H1 (cell line): ENCODE results near the gene MKRN2OS. TPM values are rescaled to one million over a fixed set of nuclear protein-coding genes. Genes with fewer than 3 reads are reported as not detected.
A peak's percentile ranks its signal among the peaks of the same experiment; 100 is the strongest.

ENCODE experiments used
- CTCF ChIA-PET: fragments of 300-600 bp; sonication (Branson Sonifier 250); formaldehyde crosslinking; loops from one replicate; lab custom pipeline; 2021; ENCODE audit not compliant: partially characterized antibody; lab: Charles Lee
- POLR2A ChIA-PET: fragments of 300-600 bp; sonication (Branson Sonifier 250); formaldehyde crosslinking; loops from one replicate; lab custom pipeline; 2021; ENCODE audit warnings: inconsistent platforms; ENCODE audit not compliant: partially characterized antibody; lab: Charles Lee
- DNase-seq, 2 experiments: peaks; one replicate each; pipeline versions ENCODE4 v3.0.0 to v3.0.0-alpha.2; 2010 to 2022; ENCODE audit warnings: low spot score in 2 of 2, low read depth in 1 of 2, mixed read lengths in 1 of 2
- FAIRE-seq: peaks from 2 replicates; lab custom pipeline; 2011; peaks lifted over from hg19 to GRCh38; lab: Jason Lieb, UNC
- H2AFZ ChIP-seq: 2 replicates; pipeline ENCODE4 v1.8.1; 2012; ENCODE audit warnings: low read length, inconsistent platforms
- H2AK5ac ChIP-seq: 2 replicates; pipeline ENCODE4 v1.6.1; 2013; ENCODE audit warnings: low read depth, low read length
- H2BK120ac ChIP-seq: replicated peaks from 2 replicates; pipeline ENCODE3; 2013; ENCODE audit warnings: low read depth, low read length, inconsistent platforms
- H2BK12ac ChIP-seq: 2 replicates; pipeline ENCODE4 v1.6.1; 2013; ENCODE audit warnings: low read depth, low read length
- H2BK15ac ChIP-seq: 2 replicates; pipeline ENCODE4 v1.6.1; 2013; ENCODE audit warnings: low read length
- H2BK20ac ChIP-seq: 2 replicates; pipeline ENCODE4 v1.6.1; 2013; ENCODE audit warnings: low read length
- H2BK5ac ChIP-seq: 2 replicates; pipeline ENCODE4 v1.6.1; 2013; ENCODE audit warnings: low read depth, low read length
- H3K14ac ChIP-seq: 2 replicates; pipeline ENCODE4 v1.6.1; 2013; ENCODE audit warnings: inconsistent platforms; ENCODE audit not compliant: insufficient read length
- H3K18ac ChIP-seq: 2 replicates; pipeline ENCODE4 v1.6.1; 2013; ENCODE audit warnings: low read length; ENCODE audit errors: extremely low read depth
- H3K23ac ChIP-seq: 2 replicates; pipeline ENCODE4 v1.6.1; 2013; ENCODE audit warnings: inconsistent platforms; ENCODE audit not compliant: insufficient read length
- H3K23me2 ChIP-seq: 2 replicates; pipeline ENCODE4 v1.6.1; 2013; ENCODE audit warnings: low read depth, low read length
- H3K27ac ChIP-seq: 2 replicates; pipeline ENCODE4 v1.6.1; 2011; ENCODE audit warnings: low read depth, low read length, inconsistent platforms
- H3K27me3 ChIP-seq, 4 experiments: replicated peaks in 1 of 4; 1 replicate in 1 of 4; 2 replicates in 3 of 4; pipeline versions ENCODE4 v1.6.1 to v1.8.1; 2011 to 2013; ENCODE audit warnings: low read length in 3 of 4, mild to moderate bottlenecking in 3 of 4, inconsistent platforms in 2 of 4, mixed read lengths in 2 of 4, moderate library complexity in 1 of 4; ENCODE audit not compliant: control insufficient read depth in 3 of 4, insufficient read depth in 3 of 4; ENCODE audit errors: extremely low read depth in 1 of 4
- H3K36me3 ChIP-seq, 4 experiments: 2 replicates each; pipeline versions ENCODE4 v1.6.1 to v1.8.1; 2011 to 2013; ENCODE audit warnings: mild to moderate bottlenecking in 4 of 4, low read length in 3 of 4, moderate library complexity in 2 of 4, control low read depth in 1 of 4, inconsistent platforms in 1 of 4; ENCODE audit not compliant: insufficient read depth in 4 of 4, control insufficient read depth in 2 of 4
- H3K4ac ChIP-seq: replicated peaks from 2 replicates; pipeline ENCODE3; 2013; ENCODE audit warnings: low read length, low read depth, mixed read lengths, inconsistent platforms; ENCODE audit not compliant: insufficient read length
- H3K4me1 ChIP-seq, 4 experiments: replicated peaks in 1 of 4; 1 replicate in 1 of 4; 2 replicates in 3 of 4; pipeline versions ENCODE4 v1.6.1 to v1.8.1; 2011 to 2013; ENCODE audit warnings: low read length in 3 of 4, inconsistent platforms in 2 of 4, mixed read lengths in 1 of 4; ENCODE audit not compliant: insufficient read depth in 4 of 4, control insufficient read depth in 3 of 4
- H3K4me2 ChIP-seq, 2 experiments: 2 replicates each; pipeline versions ENCODE4 v1.6.1 to v1.8.1; 2011 to 2013; ENCODE audit warnings: low read depth in 2 of 2, low read length in 2 of 2, control low read depth in 1 of 2, inconsistent platforms in 1 of 2, mild to moderate bottlenecking in 1 of 2; ENCODE audit not compliant: insufficient read depth in 1 of 2
- H3K4me3 ChIP-seq, 4 experiments: fragments of 200-600, 300-600 bp in 1 of 4; sonication (generic), shearing (Covaris generic), sonication (Bioruptor Twin) in 1 of 4; 2 replicates each; pipeline versions ENCODE4 v1.5.1 to v1.8.1; 2011 to 2016; ENCODE audit warnings: low read length in 4 of 4, low read depth in 3 of 4, control low read depth in 2 of 4, inconsistent platforms in 2 of 4, mild to moderate bottlenecking in 2 of 4, mixed read lengths in 1 of 4, moderate library complexity in 1 of 4; ENCODE audit not compliant: insufficient read depth in 2 of 4; ENCODE audit errors: extremely low read depth in 1 of 4
- H3K56ac ChIP-seq: replicated peaks from 2 replicates; pipeline ENCODE3; 2013; ENCODE audit warnings: low read depth, mild to moderate bottlenecking, mixed read lengths, low read length, inconsistent platforms; ENCODE audit not compliant: insufficient read length
- H3K79me1 ChIP-seq: 2 replicates; pipeline ENCODE4 v1.6.1; 2013; ENCODE audit warnings: low read depth, low read length, control low read depth
- H3K79me2 ChIP-seq, 2 experiments: 2 replicates each; pipeline versions ENCODE4 v1.6.1 to v1.8.1; 2012 to 2013; ENCODE audit warnings: low read length in 2 of 2, mild to moderate bottlenecking in 2 of 2, inconsistent platforms in 1 of 2; ENCODE audit not compliant: insufficient read depth in 2 of 2, control insufficient read depth in 1 of 2
- H3K9ac ChIP-seq, 4 experiments: replicated peaks in 1 of 4; 1 replicate in 1 of 4; 2 replicates in 3 of 4; pipeline versions ENCODE4 v1.6.1 to v1.8.1; 2011 to 2013; ENCODE audit warnings: low read depth in 3 of 4, low read length in 3 of 4, control low read depth in 2 of 4, mild to moderate bottlenecking in 2 of 4, moderate library complexity in 2 of 4, inconsistent platforms in 1 of 4; ENCODE audit errors: extremely low read depth in 1 of 4
- H3K9me3 ChIP-seq, 2 experiments: 2 replicates each; pipeline versions ENCODE4 v1.6.1 to v1.8.1; 2012 to 2013; ENCODE audit warnings: mild to moderate bottlenecking in 2 of 2, moderate library complexity in 2 of 2, control low read depth in 1 of 2, inconsistent platforms in 1 of 2, low read depth in 1 of 2, low read length in 1 of 2, mixed read lengths in 1 of 2; ENCODE audit not compliant: insufficient read depth in 2 of 2
- H4K20me1 ChIP-seq, 2 experiments: replicated peaks in 1 of 2; 2 replicates each; pipeline versions ENCODE3 to v1.8.1; 2011 to 2013; ENCODE audit warnings: inconsistent platforms in 2 of 2, low read length in 2 of 2, mild to moderate bottlenecking in 1 of 2; ENCODE audit not compliant: insufficient read depth in 2 of 2, control insufficient read depth in 1 of 2
- H4K5ac ChIP-seq: 2 replicates; pipeline ENCODE4 v1.6.1; 2013; ENCODE audit warnings: low read length, low read depth, mixed read lengths, inconsistent platforms; ENCODE audit not compliant: insufficient read length
- H4K8ac ChIP-seq: 2 replicates; pipeline ENCODE4 v1.8.0; 2013; ENCODE audit warnings: mild to moderate bottlenecking, moderate library complexity, low read length, inconsistent platforms; ENCODE audit not compliant: insufficient read depth; ENCODE audit errors: extremely low read depth
- H4K91ac ChIP-seq: replicated peaks from 2 replicates; pipeline ENCODE3; 2013; ENCODE audit warnings: low read length, mixed read lengths, inconsistent platforms; ENCODE audit not compliant: insufficient read length
- CBX5 ChIP-seq: fragments of 300-800, 300-1000 bp; sonication (generic); IDR thresholded peaks from 2 replicates; pipeline ENCODE4 v1.7.1; 2016; ENCODE audit warnings: antibody characterized with exemption, low read length, low read depth
- CHD2 ChIP-seq: IDR thresholded peaks from 2 replicates; pipeline ENCODE4 v1.6.1; 2012; ENCODE audit warnings: low read length, improper control_type of control experiment
- EZH2 ChIP-seq: fragments of 200-600 bp; sonication (generic); IDR thresholded peaks from 2 replicates; pipeline ENCODE4 v1.7.1; 2012; ENCODE audit warnings: low read depth, mild to moderate bottlenecking, moderate library complexity, low read length, inconsistent platforms; ENCODE audit not compliant: severe bottlenecking
- HDAC6 ChIP-seq: IDR thresholded peaks from one replicate; pipeline ENCODE4 v1.7.1; 2012; ENCODE audit warnings: low read depth, mild to moderate bottlenecking, inconsistent platforms, low read length, moderate library complexity
- KDM4A ChIP-seq: IDR thresholded peaks from one replicate; pipeline ENCODE4 v1.7.1; 2012; ENCODE audit warnings: low read depth, mild to moderate bottlenecking, moderate library complexity, low read length, inconsistent platforms; ENCODE audit not compliant: severe bottlenecking
- MAX ChIP-seq: IDR thresholded peaks from 2 replicates; pipeline ENCODE4 v1.6.1; 2012; ENCODE audit warnings: inconsistent platforms
- NANOG ChIP-seq: IDR thresholded peaks from 2 replicates; pipeline ENCODE4 v1.6.1; 2011; ENCODE audit warnings: low read length, low read depth, mild to moderate bottlenecking, inconsistent platforms; ENCODE audit not compliant: insufficient read depth, poor library complexity, severe bottlenecking
- NRF1 ChIP-seq: IDR thresholded peaks from 2 replicates; pipeline ENCODE4 v1.6.1; 2011; ENCODE audit warnings: mild to moderate bottlenecking, low read depth, low read length, improper control_type of control experiment
- POU5F1 ChIP-seq: IDR thresholded peaks from 2 replicates; pipeline ENCODE4 v1.6.1; 2011; ENCODE audit warnings: low read depth, mild to moderate bottlenecking, low read length, moderate library complexity
- SUZ12 ChIP-seq: fragments of 200-600 bp; sonication (generic); IDR thresholded peaks from 2 replicates; pipeline ENCODE4 v1.6.1; 2012; ENCODE audit warnings: mild to moderate bottlenecking, inconsistent platforms, low read length, moderate library complexity, mixed read lengths
- TAF7 ChIP-seq: optimal IDR thresholded peaks from 2 replicates; pipeline ENCODE3; 2011; ENCODE audit warnings: low read depth, mild to moderate bottlenecking, inconsistent platforms, low read length, moderate library complexity, borderline replicate concordance
- TBP ChIP-seq: IDR thresholded peaks from 2 replicates; pipeline ENCODE4 v1.6.1; 2011; ENCODE audit warnings: low read depth, low read length, improper control_type of control experiment
- WGBS, 2 experiments: shearing (Covaris generic) in 1 of 2; methylation state at CpG; one replicate each; pipeline versions ENCODE4 v1.1.6 to v1.1.7; 2013 to 2015; ENCODE audit warnings: low lambda C conversion rate in 2 of 2, mixed read lengths in 2 of 2, inconsistent platforms in 1 of 2, low coverage in 1 of 2, missing lambda C conversion rate in 1 of 2; ENCODE audit not compliant: insufficient replicate concordance in 2 of 2, insufficient coverage in 1 of 2, insufficient read length in 1 of 2; ENCODE audit errors: extremely low coverage in 1 of 2, missing lambda C conversion rate in 1 of 2; 5-methylcytosine and 5-hydroxymethylcytosine counted together
- polyA plus RNA-seq, 7 experiments: library from polyadenylated mRNA; depleted of rRNA in 3 of 7; stranded (reverse) in 5 of 7; unstranded in 2 of 7; fragments of >200 nt in 5 of 7; fragments of 200-250 nt in 2 of 7; gene quantifications; 1 replicate in 5 of 7; 2 replicates in 1 of 7; 4 replicates in 1 of 7; pipeline versions ENCODE4 v1.2.1 to v1.2.3, GENCODE V29; 2011 to 2013; ENCODE audit warnings: missing spikeins in 2 of 7, mixed read lengths in 2 of 7
- total RNA-seq: library from RNA; stranded (reverse); fragmentation: NEBNext Ultra II Directional; extraction: Animal tissue kit (Norgen Biotek cat#: 25700); gene quantifications from 2 replicates; pipeline ENCODE4 v1.2.1, GENCODE V29; 2021

Gene MKRN2OS
- total and polyA plus RNA-seq, 2 of the 8 experiments (the other 6 are each of a cell fraction or from before 2014, with no cell fraction given): 0.15 to 0.41 TPM

DNA sequence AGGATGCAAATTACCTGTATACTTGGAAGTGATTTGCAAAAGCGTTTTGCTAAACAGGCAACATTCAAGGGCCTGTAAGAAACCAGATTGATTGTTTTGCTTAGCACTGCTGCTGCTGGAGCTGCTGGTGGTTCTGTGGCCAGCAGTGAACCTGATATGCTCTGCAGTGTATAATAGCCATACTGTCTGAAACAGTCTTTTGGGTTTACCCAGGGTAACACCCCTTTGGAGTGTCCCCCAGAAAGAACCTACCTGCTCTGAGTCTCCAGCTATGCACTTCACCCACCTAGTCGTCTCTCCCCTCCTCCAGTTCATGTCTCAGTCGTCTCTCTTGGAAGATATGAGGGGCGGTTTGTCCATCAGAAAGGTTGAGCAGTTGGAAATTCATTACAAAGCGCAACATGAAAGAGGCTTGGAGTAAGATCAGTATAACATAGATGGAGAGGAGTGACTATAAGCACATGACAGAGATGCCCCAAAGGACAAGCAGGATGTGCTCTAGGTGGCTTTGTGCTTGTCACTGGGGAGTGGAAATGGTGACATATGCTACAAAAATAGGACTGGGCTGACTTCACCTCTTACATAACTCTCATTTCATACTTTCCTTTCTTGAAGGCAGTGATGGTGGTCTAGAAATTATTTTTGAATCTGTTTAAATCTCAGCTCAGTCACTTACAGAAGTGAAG is 15.3 kb upstream of the MKRN2OS start:
- Histone ChIP-seq H4K5ac (no peak overlapping the region), H3K36me3 (no peaks in the 10 kb centered on the region), H3K4me3 (no peak overlapping the region), H2BK120ac (no peak overlapping the region), H3K4ac (no peak overlapping the region), H4K20me1 (peaks cover 4 to 32% of the 10 kb centered on the region in 2 experiments), H2BK12ac (no peak overlapping the region), H2BK20ac (no peak overlapping the region), H4K8ac (no peak overlapping the region), H2BK5ac (no peak overlapping the region), H3K27me3 (no peaks in the 10 kb centered on the region), H3K4me1 (peaks cover 0 to 9% (median 4%) of the 10 kb centered on the region in 4 experiments; a peak in 4 of 7 replicates), H3K9ac (no peak overlapping the region; a peak in 1 of 7 replicates), H3K79me2 (peaks cover 21 to 82% of the 10 kb centered on the region in 2 experiments), H3K79me1 (peaks cover 9% of the 10 kb centered on the region), H3K4me2 (0 out of 4 replicates have a peak overlapping the region, but pooled peaks of 1 of the 2 experiments have one; percentile 13), H3K56ac (no peak overlapping the region), H2BK15ac (no peak overlapping the region), H3K14ac (no peak overlapping the region), H2AFZ (no peak overlapping the region), H3K9me3 (no peaks in the 10 kb centered on the region), H3K23ac (no peak overlapping the region), H4K91ac (no peak overlapping the region), H2AK5ac (no peak overlapping the region), H3K18ac (no peak overlapping the region), H3K27ac (no peak overlapping the region), H3K23me2 (peaks cover 7% of the 10 kb centered on the region)
- no peak for FAIRE-seq
- 93% methylated on average over 5 of the region's 5 CpGs; no CpG with 5 or more reads in 1 of the 2 experiments for WGBS, 2 experiments
- ChIA-PET CTCF (interaction anchor here (1.3 to 2.1 kb wide), 2 partner anchors 17 to 18 kb away, joined by 4 to 8 read pairs; no protein-coding TSS in a partner anchor), POLR2A (interaction anchor here (0.6 to 1.3 kb wide), 3 partner anchors 18 to 417 kb away, joined by 3 to 4 read pairs (median 3); partner anchors contain the start of gene RAF1)
- DNase-seq: no peak
- no peak for TF ChIP-seq EZH2
- no peak for TF ChIP-seq POU5F1
- TF ChIP-seq CHD2: no peak
- TF ChIP-seq SUZ12: no peak
- no peak for TF ChIP-seq MAX
- TF ChIP-seq TBP: no peak
- TF ChIP-seq HDAC6: no peak
- TF ChIP-seq NANOG: no peak
- no peak for TF ChIP-seq NRF1
- TF ChIP-seq TAF7: no peak
- no peak for TF ChIP-seq KDM4A
- TF ChIP-seq CBX5: no peak
